Nephron progenitor cell (in vitro differentiated cells): ENCODE measurements around the gene CNFN.
A peak's percentile ranks its signal among the peaks of the same experiment; 100 is the strongest.
"Not testable (repeated sequence)": the region's sequence is repeated elsewhere in the genome, so short reads cannot be mapped to it uniquely, and the experiment has no call there.

Experiments used
- DNase-seq: peaks from one replicate; pipeline ENCODE4 v3.0.0; 2021
- H3K27ac Mint-ChIP-seq: 2 replicates; pipeline ENCODE4 v1.8.0; 2021; ENCODE audit warnings: mild to moderate bottlenecking, moderate library complexity, mixed read lengths
- H3K27me3 Mint-ChIP-seq: 2 replicates; pipeline ENCODE4 v1.8.0; 2021; ENCODE audit warnings: mild to moderate bottlenecking, low read depth, mixed read lengths; ENCODE audit not compliant: poor library complexity
- H3K36me3 Mint-ChIP-seq: 2 replicates; pipeline ENCODE4 v1.8.0; 2021; ENCODE audit warnings: low read depth, mixed read lengths
- H3K4me1 Mint-ChIP-seq: 2 replicates; pipeline ENCODE4 v1.8.0; 2021; ENCODE audit warnings: mixed read lengths
- H3K4me3 Mint-ChIP-seq: 2 replicates; pipeline ENCODE4 v1.8.0; 2021; ENCODE audit warnings: mild to moderate bottlenecking, moderate library complexity, mixed read lengths
- H3K9me3 Mint-ChIP-seq: 2 replicates; pipeline ENCODE4 v1.8.0; 2021; ENCODE audit warnings: mild to moderate bottlenecking, moderate library complexity, mixed read lengths
- TF ChIP-seq, protein P1 (sequence below): fragments of 200-600 bp; sonication (generic); IDR thresholded peaks from 2 replicates; pipeline ENCODE4 v1.5.0; 2021; ENCODE audit warnings: antibody characterized with exemption

Gene CNFN

DNA sequence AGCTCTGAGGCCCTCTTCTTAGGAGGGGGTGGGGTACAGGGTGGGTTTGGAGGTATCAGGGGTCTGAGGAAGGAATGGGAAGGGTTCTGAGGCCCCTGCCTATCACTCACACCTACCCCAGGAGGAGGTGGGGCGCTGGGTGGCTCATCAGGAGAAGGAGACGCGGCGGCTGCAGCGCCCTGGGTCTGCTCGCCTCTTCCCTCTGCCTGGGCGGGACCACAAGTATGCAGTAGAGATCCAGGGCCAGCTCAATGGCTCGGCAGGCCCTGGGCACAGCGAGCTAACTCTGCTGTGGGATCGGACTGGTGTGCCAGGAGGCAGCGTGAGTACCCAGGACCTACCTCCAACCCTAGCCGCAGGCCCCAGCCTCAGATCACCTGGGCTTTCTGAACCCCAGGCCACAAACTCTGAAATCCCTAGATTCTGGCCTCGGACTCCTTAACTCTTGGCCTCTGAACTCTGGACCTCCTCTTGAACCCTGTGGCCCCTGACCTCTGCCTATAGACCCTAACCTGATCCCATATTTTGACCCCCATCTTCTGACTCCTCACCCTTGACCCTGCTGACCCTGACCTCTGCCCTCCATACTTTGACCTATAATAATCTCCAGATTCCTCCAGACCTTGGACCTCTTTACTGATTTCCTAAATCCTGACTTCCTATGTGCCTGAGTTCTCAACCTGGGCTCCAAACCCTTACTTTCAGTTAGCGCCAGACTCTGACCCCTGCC, 40.6 kb downstream of the CNFN start:
- TF ChIP-seq, protein P1, sequence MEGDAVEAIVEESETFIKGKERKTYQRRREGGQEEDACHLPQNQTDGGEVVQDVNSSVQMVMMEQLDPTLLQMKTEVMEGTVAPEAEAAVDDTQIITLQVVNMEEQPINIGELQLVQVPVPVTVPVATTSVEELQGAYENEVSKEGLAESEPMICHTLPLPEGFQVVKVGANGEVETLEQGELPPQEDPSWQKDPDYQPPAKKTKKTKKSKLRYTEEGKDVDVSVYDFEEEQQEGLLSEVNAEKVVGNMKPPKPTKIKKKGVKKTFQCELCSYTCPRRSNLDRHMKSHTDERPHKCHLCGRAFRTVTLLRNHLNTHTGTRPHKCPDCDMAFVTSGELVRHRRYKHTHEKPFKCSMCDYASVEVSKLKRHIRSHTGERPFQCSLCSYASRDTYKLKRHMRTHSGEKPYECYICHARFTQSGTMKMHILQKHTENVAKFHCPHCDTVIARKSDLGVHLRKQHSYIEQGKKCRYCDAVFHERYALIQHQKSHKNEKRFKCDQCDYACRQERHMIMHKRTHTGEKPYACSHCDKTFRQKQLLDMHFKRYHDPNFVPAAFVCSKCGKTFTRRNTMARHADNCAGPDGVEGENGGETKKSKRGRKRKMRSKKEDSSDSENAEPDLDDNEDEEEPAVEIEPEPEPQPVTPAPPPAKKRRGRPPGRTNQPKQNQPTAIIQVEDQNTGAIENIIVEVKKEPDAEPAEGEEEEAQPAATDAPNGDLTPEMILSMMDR, result no peak
- peak overlapping the region; percentile 15 for H3K27ac Mint-ChIP-seq
- DNase-seq, result no peak
- H3K27me3 Mint-ChIP-seq, result no peaks in the 10 kb centered on the region
- peaks cover 36% of the 10 kb centered on the region for H3K36me3 Mint-ChIP-seq
- peaks cover 7% of the 10 kb centered on the region for H3K4me1 Mint-ChIP-seq
- H3K9me3 Mint-ChIP-seq, result no peaks in the 10 kb centered on the region
- no peak overlapping the region for H3K4me3 Mint-ChIP-seq

DNA sequence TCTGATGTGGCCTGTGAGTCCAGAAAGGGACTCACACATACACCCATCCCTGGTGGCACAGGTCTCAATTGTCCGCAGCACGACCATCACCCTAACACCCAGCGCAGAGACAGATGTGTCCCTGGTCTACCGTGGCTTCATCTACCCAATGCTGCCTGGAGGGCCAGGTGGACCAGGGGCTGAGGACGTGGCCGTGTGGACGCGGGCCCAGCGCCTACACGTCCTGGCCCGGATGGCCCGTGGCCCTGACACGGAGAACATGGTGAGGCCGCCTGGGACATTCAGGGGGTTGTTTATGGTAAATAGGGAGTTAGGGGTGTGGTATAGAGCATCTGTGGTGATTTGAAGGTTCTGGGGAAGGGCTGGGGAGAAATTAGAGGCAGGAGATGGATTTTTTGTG, 41.9 kb downstream of the CNFN start:
- H3K27ac Mint-ChIP-seq, result no peak overlapping the region
- no peaks in the 10 kb centered on the region for H3K4me1 Mint-ChIP-seq
- no peak overlapping the region for H3K4me3 Mint-ChIP-seq

DNA sequence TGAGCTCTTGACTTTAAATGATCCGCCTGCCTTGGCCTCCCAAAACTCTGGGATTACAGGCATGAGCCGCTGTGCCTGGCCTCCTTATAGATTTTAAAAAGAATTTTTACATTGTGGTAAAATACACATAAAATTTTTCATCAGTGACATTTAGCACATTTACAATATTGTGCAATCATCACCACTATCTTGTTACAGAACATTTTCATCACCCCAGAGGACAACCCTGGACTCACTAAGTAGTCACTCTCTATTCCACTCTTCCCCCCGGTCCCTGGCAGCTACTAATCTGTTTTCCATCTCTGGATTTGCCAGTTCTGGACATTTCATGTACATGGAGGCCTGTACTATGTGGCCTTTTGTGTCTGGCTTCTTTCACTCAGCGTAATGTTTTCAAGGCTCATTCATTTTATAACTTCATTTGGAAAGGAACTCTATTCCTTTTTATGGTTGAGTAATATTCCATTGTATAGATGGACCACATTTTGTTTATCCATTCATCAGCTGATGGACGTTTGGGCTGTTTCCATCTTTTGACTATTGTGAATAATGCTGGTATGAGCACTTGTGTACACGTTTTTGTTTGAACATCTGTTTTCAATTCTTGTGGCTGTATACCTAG, 44.8 kb downstream of the CNFN start:
- no peak for DNase-seq
- TF ChIP-seq, protein P1, result no peak
- Mint-ChIP-seq H3K36me3 (peaks cover 36% of the 10 kb centered on the region), H3K27ac (peak overlapping the region; percentile 28), H3K4me3 (no peak overlapping the region), H3K9me3 (no peaks in the 10 kb centered on the region), H3K27me3 (no peaks in the 10 kb centered on the region), H3K4me1 (no peaks in the 10 kb centered on the region)

More for the DNA sequence above, 41.9 kb downstream of the CNFN start:
- H3K9me3 Mint-ChIP-seq, result no peaks in the 10 kb centered on the region
- H3K36me3 Mint-ChIP-seq, result peaks cover 33% of the 10 kb centered on the region
- TF ChIP-seq, protein P1, result no peak
- no peak for DNase-seq
- no peaks in the 10 kb centered on the region for H3K27me3 Mint-ChIP-seq

- no peaks in the 10 kb centered on the region for H3K4me1 Mint-ChIP-seq
- no peaks in the 10 kb centered on the region for H3K27me3 Mint-ChIP-seq
- peak overlapping the region; percentile 90 for H3K27ac Mint-ChIP-seq
- H3K4me3 Mint-ChIP-seq, result no peak overlapping the region
- DNase-seq, result no peak
- peaks cover 38% of the 10 kb centered on the region for H3K36me3 Mint-ChIP-seq
- H3K9me3 Mint-ChIP-seq, result no peaks in the 10 kb centered on the region
- TF ChIP-seq, protein P1, result no peak
Observed at GRCh38 chr19:42344336-42344893, 45.7 kb downstream of the CNFN start.

DNA sequence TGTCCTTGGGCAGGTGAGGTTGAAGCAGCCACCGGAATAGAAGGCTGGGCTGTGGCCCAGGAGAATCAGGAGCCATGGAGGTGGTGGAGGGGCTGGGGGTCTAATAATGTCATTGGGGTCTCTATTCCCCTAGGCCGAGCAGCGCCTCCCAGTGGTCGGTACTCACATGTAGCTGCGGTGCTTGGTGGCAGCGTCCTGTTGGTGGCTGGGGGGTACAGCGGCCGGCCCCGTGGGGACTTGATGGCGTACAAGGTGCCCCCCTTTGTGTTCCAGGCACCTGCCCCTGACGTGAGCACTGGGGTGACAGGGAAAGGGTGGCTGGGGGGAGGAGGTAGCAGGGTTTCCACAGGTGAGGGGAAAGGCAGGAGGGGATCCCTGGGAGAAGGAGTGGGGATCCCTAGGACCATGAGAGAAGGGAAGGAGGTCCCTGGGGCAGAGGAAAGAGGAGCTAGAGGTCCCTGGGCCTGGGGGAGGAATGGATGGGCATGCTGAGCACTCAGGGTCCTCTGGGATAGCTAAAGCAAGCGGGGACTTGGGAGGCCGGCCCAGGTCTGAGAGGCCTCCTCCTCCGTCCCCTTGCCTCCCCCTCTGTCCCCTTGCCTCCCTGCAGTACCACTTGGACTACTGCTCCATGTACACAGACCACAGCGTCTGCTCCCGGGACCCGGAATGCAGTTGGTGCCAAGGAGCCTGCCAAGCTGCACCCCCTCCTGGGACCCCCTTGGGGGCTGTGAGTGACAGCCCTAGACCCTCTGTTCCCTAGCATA, 46.6 kb downstream of the CNFN start:
- peak; percentile 26 for DNase-seq

DNA sequence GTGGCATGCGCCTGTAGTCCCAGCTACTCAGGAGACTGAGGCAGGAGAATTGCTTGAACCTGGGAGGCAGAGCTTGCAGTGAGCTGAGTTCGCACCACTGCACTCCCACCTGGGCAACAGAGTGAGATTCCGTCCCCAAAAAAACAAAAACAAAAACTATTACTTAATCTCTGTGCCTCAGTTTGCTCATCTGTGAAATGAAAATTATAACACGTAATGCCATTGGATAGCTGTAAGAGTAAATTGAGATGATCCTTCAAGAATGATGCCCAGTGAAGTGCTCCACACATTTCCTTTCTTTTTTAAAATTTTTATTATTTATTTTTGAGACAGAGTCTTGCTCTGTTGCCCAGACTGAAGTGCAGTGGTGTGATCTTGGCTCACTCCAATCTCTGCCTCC, 50.2 kb downstream of the CNFN start:
- not testable (repeated sequence) for H3K4me3 Mint-ChIP-seq, DNase-seq, H3K27ac Mint-ChIP-seq, H3K27me3 Mint-ChIP-seq, H3K4me1 Mint-ChIP-seq, H3K9me3 Mint-ChIP-seq
- H3K36me3 Mint-ChIP-seq, result peaks cover 35% of the 10 kb centered on the region

More for the DNA sequence above, 46.6 kb downstream of the CNFN start:
- Mint-ChIP-seq H3K27ac (peak overlapping the region; percentile 58), H3K9me3 (no peaks in the 10 kb centered on the region), H3K4me3 (no peak overlapping the region), H3K36me3 (peaks cover 46% of the 10 kb centered on the region), H3K4me1 (no peaks in the 10 kb centered on the region), H3K27me3 (no peaks in the 10 kb centered on the region)
- TF ChIP-seq, protein P1, result no peak

GRCh38 chr19:42339126-42339860, 50.8 kb downstream of the CNFN start:
- H3K4me1 Mint-ChIP-seq, H3K27me3 Mint-ChIP-seq, DNase-seq, H3K4me3 Mint-ChIP-seq, H3K9me3 Mint-ChIP-seq, H3K27ac Mint-ChIP-seq: not testable (repeated sequence)
- H3K36me3 Mint-ChIP-seq, result peaks cover 31% of the 10 kb centered on the region
